Testis (tissue), 2 donors: ENCODE data around the gene PREPL.

Experiments
- CTCF ChIP-seq, 3 experiments: fragments of 450-650 bp in 2 of 3; fragments of 200-600 bp in 1 of 3; sonication (generic) in 1 of 3; IDR thresholded peaks; one replicate each; pipeline ENCODE4 v1.5.1; 2016 to 2019; ENCODE audit warnings: antibody characterized with exemption in 3 of 3, mild to moderate bottlenecking in 2 of 3, moderate library complexity in 1 of 3
- POLR2A ChIP-seq: fragments of 450-650 bp; IDR thresholded peaks from one replicate; pipeline ENCODE4 v1.6.1; 2017; ENCODE audit warnings: antibody characterized with exemption, mild to moderate bottlenecking, moderate library complexity

DNA sequence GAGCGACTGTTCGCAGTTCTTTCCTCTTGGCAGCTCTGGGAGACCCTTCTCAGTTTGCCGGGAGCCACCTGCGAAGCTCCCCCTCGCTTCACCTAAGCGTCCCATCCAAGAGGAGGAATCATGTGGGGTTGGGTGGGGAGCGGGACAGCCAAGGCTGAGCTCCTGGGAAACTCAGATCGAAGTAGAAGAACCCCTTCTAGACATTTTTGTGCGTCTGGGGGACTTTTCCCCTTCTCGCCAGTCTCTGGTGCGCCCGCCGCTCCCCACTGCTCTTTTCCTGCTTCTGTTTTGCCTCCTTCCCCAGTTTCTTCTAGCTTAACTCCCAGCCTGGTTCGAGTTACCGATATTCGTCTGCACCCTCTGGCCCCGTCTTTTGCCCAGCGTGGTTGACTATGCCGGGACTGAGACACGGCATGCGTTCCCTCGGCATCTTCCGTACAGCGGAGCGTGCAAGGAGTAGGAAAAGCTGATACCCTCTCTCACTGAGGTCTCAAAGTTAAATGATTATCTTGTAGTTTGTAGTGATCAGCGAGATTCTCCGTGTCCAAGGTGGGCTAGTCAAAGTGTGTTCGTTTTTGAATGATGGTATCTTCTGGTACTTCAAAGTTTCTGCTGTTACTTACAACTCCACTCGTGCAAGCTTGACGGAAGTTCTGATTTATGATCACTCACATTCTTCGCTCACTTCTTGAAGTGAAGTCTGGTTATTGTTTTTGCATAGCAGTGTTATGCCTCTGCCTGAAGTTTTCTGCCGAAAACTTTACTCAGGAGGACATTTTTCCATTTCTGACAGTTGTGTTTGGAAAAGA is 1.1 kb upstream of the PREPL start:
- no peak for TF ChIP-seq POLR2A
- no peak for TF ChIP-seq CTCF (IDR thresholded peaks at IDR 0.05)
